Upper lobe of left lung (tissue), 4 donors: ENCODE measurements around the gene SHISA6.

Experiments used
- EP300 ChIP-seq, 4 donors: sonication (generic); formaldehyde crosslinking; IDR thresholded peaks; one replicate each; pipeline ENCODE4 v1.5.1; 2017; ENCODE audit warnings: antibody characterized with exemption in 4 of 4, control low read depth in 2 of 4
- POLR2A ChIP-seq, 4 donors: fragments of 450-650 bp; IDR thresholded peaks; one replicate each; pipeline ENCODE4 v1.5.1; 2016 to 2017; ENCODE audit warnings: antibody characterized with exemption in 4 of 4, mild to moderate bottlenecking in 2 of 4
- TF ChIP-seq, protein P1 (sequence below), 6 experiments: fragments of 450-650 bp in 4 of 6; fragments of 200-600 bp in 2 of 6; sonication (generic) in 2 of 6; IDR thresholded peaks; one replicate each; pipeline ENCODE4 v1.5.1; 2016 to 2019; ENCODE audit warnings: antibody characterized with exemption in 6 of 6

DNA sequence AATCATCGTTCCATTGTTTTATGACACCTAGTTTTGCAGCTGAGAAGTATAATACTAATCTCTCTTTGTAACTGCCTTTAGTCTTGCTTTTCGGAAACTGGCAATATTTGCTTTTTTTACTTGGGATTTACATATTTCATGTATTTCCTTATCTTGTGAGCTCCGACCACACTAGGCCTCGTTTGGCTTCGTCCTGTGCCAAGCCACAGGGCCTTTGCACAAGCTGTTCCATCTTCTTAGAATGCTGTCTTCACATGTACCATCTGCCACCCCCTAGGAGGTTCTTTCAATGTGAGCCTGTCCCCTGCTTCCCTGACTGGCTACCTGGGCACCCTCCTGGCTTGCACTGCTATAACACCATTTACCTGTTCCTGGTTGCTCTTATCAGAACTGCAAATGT, 77.2 kb downstream of the SHISA6 start:
- TF ChIP-seq, protein P1, sequence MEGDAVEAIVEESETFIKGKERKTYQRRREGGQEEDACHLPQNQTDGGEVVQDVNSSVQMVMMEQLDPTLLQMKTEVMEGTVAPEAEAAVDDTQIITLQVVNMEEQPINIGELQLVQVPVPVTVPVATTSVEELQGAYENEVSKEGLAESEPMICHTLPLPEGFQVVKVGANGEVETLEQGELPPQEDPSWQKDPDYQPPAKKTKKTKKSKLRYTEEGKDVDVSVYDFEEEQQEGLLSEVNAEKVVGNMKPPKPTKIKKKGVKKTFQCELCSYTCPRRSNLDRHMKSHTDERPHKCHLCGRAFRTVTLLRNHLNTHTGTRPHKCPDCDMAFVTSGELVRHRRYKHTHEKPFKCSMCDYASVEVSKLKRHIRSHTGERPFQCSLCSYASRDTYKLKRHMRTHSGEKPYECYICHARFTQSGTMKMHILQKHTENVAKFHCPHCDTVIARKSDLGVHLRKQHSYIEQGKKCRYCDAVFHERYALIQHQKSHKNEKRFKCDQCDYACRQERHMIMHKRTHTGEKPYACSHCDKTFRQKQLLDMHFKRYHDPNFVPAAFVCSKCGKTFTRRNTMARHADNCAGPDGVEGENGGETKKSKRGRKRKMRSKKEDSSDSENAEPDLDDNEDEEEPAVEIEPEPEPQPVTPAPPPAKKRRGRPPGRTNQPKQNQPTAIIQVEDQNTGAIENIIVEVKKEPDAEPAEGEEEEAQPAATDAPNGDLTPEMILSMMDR (IDR thresholded peaks at IDR 0.05): no peak
- no peak for TF ChIP-seq EP300 (IDR thresholded peaks at IDR 0.05)
- no peak for TF ChIP-seq POLR2A (IDR thresholded peaks at IDR 0.05)
